GM18858 (cell line): ENCODE measurements around the gene SGPL1.

Experiments used
- ATAC-seq: cut with Tn5 transposase; IDR thresholded peaks from one replicate; pipeline ENCODE4 v1.9.1; 2021; ENCODE audit not compliant: unreplicated experiment

SGPL1 gene

DNA sequence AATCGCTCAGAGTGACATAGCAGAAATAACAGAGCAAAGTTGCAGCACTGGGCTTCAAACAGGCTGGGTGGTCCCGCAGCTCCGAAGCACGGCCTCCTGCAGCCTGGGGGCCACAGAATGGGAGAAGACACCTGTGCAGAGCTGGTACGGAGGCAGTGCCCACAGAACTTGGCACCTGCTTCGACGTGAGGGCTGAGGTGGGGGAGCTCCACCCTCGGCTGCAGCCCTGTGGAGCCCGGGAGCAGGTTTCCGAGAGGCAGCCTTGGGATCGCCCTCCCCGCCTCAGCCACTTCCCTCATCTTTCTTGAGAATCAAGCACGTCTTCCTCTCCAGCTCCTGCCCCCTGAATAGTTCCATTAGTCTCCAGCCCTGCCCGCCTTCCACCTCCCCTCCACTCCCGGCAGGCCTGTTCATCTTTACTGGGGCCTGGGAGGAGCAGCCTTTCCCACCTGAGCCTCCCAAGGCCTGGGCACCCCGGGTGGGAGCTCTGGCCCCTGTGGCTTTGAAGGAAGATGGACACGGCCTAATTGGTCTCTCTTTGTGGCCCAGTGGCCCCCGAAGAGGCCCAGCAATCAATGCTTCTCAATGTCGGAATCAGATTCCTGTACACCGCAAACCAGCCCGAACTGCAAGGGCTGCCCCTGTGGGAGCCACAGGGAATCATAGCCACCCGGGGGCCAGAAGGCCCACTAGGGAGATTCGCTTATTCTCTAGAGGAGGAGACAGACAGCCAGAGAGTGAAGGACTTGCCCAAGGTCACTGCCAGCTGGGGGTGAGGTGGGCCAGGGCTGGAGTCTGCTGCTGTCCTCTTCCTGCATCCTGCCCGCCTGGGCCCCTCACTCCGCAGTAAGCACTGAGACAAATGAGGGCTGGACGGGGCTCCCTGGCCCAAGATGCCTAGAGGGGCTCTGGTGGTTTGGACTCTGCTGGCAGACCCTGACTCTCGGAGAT is 89.6 kb downstream of the SGPL1 start:
- ATAC-seq, result no peak

DNA sequence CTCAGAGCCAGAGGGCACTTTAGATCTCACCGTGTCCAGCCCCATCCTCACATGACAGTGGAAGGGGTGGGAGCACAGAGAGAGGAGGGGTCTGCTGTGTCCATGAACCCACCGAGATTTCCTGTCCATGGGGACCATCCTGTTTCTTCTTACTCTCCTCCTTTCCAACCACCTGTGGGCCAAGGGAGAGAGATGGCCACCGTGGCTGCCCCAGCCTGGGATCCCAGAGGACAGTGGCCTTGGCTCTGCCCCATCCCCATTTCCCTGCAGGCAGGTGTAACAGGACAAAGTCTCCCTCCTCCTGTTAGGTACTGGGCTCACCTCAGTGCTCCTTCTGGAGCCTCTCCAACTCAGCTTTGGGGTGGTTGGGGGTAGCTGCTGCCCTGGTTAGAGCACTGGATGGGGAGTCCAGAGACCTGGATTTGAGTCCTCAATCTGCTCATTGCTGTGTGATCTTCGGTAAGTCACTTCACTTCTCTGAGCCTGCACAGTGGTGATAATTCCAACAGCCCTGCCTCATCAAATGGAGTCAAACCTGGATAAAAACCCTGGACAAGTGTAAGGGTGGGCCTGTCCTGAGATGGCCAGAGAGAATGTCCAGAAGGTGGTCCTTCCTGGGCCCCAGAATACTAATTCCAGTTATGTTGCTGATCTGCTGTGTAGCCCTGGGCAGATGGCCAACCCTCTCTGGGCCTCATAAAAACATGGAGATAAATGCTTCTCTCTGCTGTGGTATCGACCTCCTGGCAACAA is 90.5 kb downstream of the SGPL1 start:
- ATAC-seq, result no peak

- ATAC-seq, result no peak
Measured at GRCh38 chr10:70906953-70907636, 91.3 kb downstream of the SGPL1 start.

DNA sequence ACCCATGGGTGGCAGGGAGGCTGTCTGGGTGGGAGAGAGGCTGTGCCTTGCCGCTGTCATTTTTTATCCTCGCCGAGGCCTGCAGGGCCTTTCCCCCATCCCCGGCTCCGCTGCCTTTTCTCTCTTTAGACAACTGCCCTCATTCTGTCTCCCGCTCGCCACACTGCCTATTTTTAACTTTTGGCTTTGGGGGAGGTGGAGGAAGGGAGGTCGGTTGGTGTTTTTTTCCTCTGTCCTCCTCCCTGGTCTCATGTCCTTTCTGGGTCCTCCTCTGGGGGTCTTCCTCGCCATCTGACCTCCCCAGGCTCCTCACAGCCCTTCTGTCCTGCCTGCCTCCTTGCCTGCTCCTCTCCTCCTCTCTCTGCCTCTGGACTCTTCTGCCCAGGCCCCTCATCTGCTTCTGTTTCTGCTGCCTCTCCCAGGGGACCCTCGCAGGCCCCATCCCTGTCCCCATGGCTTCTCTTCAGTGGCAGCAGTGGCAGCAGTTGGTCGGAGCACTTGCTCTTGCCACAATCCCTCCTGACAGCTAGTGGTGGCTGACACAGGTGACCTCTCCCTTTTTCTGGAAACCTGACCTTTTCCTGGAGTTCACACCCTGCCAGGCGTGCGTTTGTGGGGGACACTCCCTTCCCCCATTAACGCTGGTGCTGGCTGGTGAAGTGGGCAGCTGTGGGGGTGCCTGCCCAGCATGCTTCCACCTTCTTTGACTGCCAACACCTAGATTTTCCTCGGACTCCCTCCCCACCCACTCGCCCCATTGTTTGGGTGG is 92.1 kb downstream of the SGPL1 start:
- no peak for ATAC-seq

DNA sequence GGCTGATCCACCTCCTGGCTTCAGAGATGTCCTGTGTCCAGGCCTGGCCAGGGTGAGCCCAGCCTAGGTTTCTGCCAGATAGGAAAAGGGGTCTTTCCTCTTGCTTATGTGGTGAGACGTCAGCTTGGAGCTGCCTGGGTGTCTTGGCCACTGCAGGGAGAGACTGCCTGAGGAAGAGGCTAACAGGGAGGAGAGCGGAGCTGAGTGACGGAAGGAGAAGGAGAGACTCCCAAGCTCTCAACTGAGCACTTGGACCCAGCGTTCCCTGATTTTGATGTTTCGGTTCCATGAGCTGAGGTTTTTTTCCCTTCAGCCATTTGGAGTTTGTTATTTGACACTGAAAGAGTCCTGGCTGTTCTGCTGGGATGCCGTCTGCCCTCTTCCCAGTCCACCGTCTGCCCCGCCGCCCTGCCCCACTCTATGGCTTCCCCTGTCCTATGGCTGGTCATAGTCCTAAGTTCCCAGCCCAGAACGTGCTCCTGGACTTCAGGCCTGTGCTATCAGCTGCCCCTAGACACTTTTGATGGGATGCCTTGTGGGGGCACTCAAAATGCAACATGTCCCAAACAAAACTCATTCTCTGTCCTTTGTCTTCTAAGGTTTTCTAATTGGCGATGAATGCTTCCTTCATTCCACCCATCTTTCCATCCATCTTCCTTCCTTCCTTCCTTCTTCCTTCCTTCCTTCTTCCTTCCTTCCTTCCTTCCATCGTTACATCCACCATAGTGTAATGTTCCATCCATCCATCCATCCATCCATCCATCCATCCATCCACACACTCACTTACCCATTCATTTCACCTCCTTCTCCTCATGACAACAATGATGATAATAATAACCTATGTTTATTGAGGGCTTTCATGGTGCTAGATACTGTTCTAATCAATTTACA is 92.9 kb downstream of the SGPL1 start:
- ATAC-seq, result no peak

DNA sequence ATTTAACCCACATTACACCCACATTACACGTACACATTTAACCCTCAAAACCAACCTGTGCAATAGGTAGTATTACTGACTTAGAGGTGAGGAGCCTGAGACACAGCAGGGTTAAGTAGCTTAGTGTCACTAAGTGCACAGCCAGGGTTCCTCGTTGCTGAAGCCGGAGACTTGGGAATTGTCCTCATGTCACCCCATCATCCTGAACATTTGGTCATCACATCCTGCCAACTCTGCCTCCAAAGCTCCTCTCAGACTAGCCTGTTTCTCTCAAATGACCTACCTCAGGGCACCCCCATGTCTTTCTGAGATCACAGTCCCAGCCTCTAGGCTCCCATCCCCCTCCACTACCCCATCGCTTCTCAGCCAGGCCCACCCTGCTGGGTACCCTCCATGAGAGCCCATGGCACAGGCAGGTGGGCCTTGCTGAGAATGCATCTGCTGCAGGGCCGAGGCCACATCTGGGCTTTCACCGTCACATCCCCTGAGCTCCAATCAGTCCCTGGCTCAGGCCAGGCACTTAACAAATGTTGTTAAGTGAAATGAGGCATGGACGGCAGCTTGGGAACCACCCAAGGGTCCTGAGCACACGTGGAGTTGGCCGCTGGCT is 93.7 kb downstream of the SGPL1 start:
- ATAC-seq, result no peak

GRCh38 chr10:70910486-70911341 is 95.0 kb downstream of the SGPL1 start:
- no peak for ATAC-seq

DNA sequence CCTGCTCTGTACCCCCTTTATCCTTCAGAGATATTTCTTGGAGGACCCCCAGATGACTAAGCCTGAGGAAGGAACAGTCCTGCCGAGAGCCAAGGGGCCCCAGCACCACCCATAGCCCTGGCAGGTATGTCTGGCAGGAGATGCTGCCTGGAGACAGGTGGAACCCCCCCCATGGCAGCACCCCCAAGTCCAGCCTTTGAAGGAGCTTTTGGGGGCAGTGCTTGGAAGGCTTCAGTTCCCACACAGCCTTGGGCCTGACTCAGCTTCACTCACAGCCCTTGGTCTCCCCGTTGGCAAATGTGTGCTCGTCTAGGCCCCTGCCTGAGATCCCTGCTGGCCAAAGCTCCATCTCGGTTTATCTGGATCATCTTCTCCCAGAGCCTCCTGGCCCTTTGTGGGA is 95.6 kb downstream of the SGPL1 start:
- no peak for ATAC-seq

GRCh38 chr10:70912556-70912955 is 96.8 kb downstream of the SGPL1 start:
- ATAC-seq, result no peak

DNA sequence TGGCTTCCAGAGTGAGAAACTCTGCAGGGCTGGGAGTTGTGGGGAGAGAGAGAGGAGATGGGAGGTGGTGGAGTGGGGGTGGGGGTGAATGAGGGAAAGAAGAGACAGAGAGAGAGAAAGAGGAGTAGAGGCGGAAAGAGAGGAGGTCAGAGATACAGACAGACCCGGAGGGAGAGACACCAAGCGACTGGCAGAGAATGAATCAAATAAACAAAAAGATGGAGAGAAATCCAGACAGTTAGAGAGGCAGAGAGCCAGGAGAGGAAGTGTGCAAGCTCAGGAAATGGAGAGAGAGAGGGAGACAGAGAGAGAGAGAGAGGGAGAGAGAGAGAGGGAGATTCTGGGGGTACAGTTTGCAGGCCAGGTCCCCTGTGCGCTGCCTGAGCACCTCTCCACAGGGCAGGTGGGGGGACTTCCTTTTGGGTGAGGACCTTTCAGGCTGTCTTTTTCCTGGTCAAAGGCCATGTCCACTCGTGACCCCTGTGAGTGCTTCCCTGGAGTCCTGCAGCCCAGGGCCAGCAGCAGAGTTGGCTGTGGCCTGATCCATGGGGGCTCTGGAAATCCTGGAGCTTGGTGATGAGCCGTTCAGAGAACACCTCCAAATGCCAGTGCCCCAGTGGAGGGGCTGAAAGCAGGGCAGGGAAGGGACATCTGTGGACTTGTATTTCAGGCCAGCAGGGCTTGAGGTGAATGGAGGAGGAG is 97.6 kb downstream of the SGPL1 start:
- no peak for ATAC-seq

DNA sequence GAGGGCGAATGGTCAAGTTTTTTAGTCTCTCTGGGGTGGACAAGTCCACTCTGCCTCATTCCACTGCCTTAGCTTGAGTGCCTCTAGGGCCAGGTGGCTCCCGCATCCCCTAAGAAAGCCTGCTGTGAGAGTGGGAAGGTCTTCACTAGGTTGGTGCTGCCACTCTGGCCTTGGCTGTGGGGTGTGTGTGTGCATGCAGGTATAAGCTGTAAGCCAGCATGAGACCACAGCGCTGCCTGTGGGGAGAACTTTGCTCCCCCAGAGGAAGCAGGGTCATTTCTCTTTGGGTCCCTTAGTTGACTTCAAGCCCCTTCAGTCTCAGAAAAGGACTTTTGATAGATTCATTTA is 98.1 kb downstream of the SGPL1 start:
- no peak for ATAC-seq

GRCh38 chr10:70914316-70914864 is 98.6 kb downstream of the SGPL1 start:
- ATAC-seq, result no peak

- ATAC-seq, result no peak
Measured at GRCh38 chr10:70915206-70915605, 99.5 kb downstream of the SGPL1 start.

DNA sequence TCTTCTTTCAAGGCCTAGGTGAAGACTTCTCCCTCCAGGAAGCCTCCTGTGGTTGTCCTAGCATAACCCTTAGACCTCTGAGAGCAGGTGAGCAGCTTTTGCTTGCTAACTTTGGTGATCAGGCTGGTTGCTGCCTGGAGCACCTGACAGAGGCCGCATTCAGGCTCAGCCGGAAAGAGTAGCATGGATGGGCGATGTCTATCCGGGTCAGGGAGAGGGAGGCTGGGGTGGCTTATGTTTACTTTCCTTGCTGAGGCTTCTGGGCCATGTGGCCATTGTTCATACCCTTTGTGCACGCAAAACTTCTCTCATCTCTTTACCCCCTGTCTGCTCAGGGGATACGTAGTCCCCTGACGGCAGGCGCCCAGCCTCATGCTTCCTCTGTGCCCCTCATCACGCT is 100.1 kb downstream of the SGPL1 start:
- ATAC-seq, result no peak

DNA sequence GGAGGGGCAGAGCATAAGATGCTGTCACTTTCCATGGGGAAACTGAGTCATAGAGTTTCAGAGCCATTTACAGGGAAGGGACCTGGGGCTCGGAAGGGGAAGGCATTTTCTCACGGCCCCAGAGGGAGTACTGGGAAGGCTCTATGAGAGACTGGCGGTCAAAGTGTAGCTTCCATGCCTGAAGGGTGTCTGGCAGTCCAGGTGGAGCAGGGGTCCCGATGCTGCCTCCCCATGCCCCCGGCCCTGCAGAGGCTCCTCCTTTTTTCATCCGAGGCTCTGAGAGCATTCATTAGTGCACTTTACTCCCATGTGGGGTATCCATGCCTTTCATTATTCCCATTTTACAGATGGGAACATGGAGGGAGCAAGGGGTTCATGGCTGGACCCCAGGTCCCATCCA is 100.5 kb downstream of the SGPL1 start:
- no peak for ATAC-seq

DNA sequence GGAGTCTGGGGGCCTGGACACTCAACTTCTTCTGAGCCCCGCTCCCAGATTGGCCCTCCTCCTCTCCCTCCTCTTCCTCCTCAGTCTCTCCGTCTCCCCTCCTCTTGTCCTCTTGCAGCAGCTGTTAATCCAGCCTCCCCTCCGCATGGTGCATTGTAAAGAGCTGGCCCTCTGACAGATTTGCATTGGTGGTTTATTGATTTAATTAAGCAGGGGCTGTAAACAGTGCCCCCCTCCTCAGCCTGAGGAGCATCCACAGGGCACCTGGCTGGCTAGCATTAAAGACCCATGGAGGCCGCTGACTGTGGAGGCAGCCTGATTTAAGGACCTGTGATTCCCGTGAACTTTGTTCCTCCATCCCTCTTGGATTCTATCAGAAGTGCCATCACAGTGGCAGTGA is 101.5 kb downstream of the SGPL1 start:
- ATAC-seq, result no peak

DNA sequence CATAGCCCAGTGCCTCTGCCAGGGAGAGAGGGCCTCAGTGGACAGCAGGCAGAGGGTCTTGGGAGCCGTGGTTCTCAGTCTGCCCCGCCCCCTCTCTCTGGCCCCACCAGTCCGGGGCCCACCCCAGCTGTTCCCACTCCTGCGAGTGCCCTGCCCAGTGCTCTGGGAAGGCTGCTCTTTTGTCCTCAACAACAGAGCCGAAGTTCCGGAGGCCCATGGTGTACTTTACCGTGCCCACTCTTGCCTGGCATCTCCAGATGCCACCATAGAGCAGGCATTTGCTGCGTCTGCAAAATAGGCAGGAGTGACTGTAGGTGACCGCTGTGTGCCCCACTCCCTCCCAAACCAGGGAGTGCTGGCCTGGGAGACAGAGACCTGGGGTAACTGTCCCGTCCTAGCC is 101.9 kb downstream of the SGPL1 start:
- no peak for ATAC-seq
